HepG2 (cell line): ENCODE data around the gene ZNRF3. TPM values are rescaled to one million over a fixed set of nuclear protein-coding genes. Genes with fewer than 3 reads are reported as not detected.

Source experiments
- ATAC-seq: fragments of 200-7000 bp; cut with Tn5 transposase; 3 replicates; pipeline ENCODE4 v1.9.1; 2020; ENCODE audit warnings: mild to moderate bottlenecking, moderate library complexity
- BruUV-seq: library from RNA; stranded (reverse); fragments of 400-500 nt; replicated peaks from 2 replicates; lab custom pipeline; 2021; lab: Mats Ljungman, UMichigan
- CTCF ChIA-PET: fragments of 300-600 bp; formaldehyde crosslinking; extraction: SDS; loops from one replicate; lab custom pipeline; 2021; ENCODE audit warnings: low total read pairs, inconsistent platforms, low intra/inter-chr PET ratio; lab: Yijun Ruan, JAX
- POLR2A ChIA-PET: fragments of 350-600 bp; sonication (Branson Sonifier 250); formaldehyde crosslinking; loops from one replicate; lab custom pipeline; 2020; ENCODE audit warnings: antibody characterized with exemption, inconsistent platforms; lab: Yijun Ruan, JAX
- DNase-seq: peaks from one replicate; pipeline ENCODE4 v3.0.0-alpha.2; 2015; ENCODE audit warnings: low spot score
- FAIRE-seq: peaks from 3 replicates; lab custom pipeline; 2011; peaks lifted over from hg19 to GRCh38; lab: Jason Lieb, UNC
- H2AFZ ChIP-seq: one replicate; pipeline ENCODE4 v1.6.1; 2011; ENCODE audit warnings: low read length, inconsistent platforms
- H3K27ac ChIP-seq: fragments of 300-600 bp; 3 replicates; pipeline ENCODE4 v1.8.0; 2011; ENCODE audit warnings: mixed run types, mild to moderate bottlenecking, mixed read lengths, low read length, inconsistent platforms; ENCODE audit not compliant: insufficient read depth; ENCODE audit errors: extremely low read length
- H3K27me3 ChIP-seq, 2 experiments: fragments of 200-600 bp in 1 of 2; 2 replicates in 1 of 2; 3 replicates in 1 of 2; pipeline versions ENCODE4 v1.6.0 to v1.8.0; 2011; ENCODE audit warnings: low read length in 2 of 2, mild to moderate bottlenecking in 2 of 2, moderate library complexity in 2 of 2, inconsistent platforms in 1 of 2; ENCODE audit not compliant: insufficient read depth in 2 of 2, control insufficient read depth in 1 of 2
- H3K36me3 ChIP-seq, 2 experiments: fragments of 200-600 bp in 1 of 2; replicated peaks in 1 of 2; 2 replicates in 1 of 2; 3 replicates in 1 of 2; pipeline versions ENCODE4 v1.5.1 to v1.8.0; 2011; ENCODE audit warnings: low read length in 2 of 2, inconsistent platforms in 1 of 2; ENCODE audit not compliant: insufficient read depth in 2 of 2, control insufficient read depth in 1 of 2
- H3K4me1 ChIP-seq: 2 replicates; pipeline ENCODE4 v1.5.1; 2012; ENCODE audit warnings: low read length, inconsistent platforms; ENCODE audit not compliant: insufficient read depth
- H3K4me2 ChIP-seq: 2 replicates; pipeline ENCODE4 v1.6.0; 2011; ENCODE audit warnings: low read depth, low read length, inconsistent platforms
- H3K4me3 ChIP-seq, 3 experiments: fragments of 200-600 bp in 1 of 3; sonication (generic), shearing (Covaris generic) in 1 of 3; replicated peaks in 1 of 3; 2 replicates each; pipeline ENCODE4 v1.5.1; 2011 to 2016; ENCODE audit warnings: low read length in 3 of 3, inconsistent platforms in 2 of 3, low read depth in 2 of 3, mild to moderate bottlenecking in 2 of 3, control low read depth in 1 of 3, mixed read lengths in 1 of 3; ENCODE audit not compliant: insufficient read depth in 1 of 3
- H3K79me2 ChIP-seq: one replicate; pipeline ENCODE4 v1.6.1; 2011; ENCODE audit warnings: low read length, inconsistent platforms; ENCODE audit not compliant: insufficient read depth
- H3K9ac ChIP-seq: 2 replicates; pipeline ENCODE4 v1.6.0; 2011; ENCODE audit warnings: mild to moderate bottlenecking, low read depth, low read length, inconsistent platforms; ENCODE audit not compliant: insufficient read depth
- H3K9me3 ChIP-seq: 2 replicates; pipeline ENCODE4 v1.5.1; 2012; ENCODE audit warnings: mild to moderate bottlenecking, low read length
- H4K20me1 ChIP-seq: 2 replicates; pipeline ENCODE4 v1.6.0; 2011; ENCODE audit warnings: inconsistent platforms, mild to moderate bottlenecking, low read length, moderate library complexity; ENCODE audit not compliant: insufficient read depth
- ONECUT2 ChIP-seq: sonication (generic); formaldehyde crosslinking; IDR thresholded peaks from 2 replicates; pipeline ENCODE4 v1.4.0; 2020; ENCODE audit warnings: missing genetic modification reagents
- TBX2 ChIP-seq: sonication (generic); formaldehyde crosslinking; IDR thresholded peaks from 2 replicates; pipeline ENCODE4 v1.5.0; 2020; ENCODE audit warnings: missing genetic modification reagents, mild to moderate bottlenecking, borderline replicate concordance
- ZBTB3 ChIP-seq: sonication (generic); formaldehyde crosslinking; IDR thresholded peaks from 2 replicates; pipeline ENCODE4 v1.4.0; 2020; ENCODE audit warnings: low read depth, mild to moderate bottlenecking, moderate library complexity, missing genetic modification reagents, borderline replicate concordance
- ZMYM3 ChIP-seq: sonication (generic); formaldehyde crosslinking; IDR thresholded peaks from 2 replicates; pipeline ENCODE4 v1.5.1; 2020; ENCODE audit warnings: mild to moderate bottlenecking, missing genetic modification reagents
- ZNF7 ChIP-seq: IDR thresholded peaks from 2 replicates; pipeline ENCODE4 v1.6.1; 2016; ENCODE audit warnings: missing biosample characterization, missing genetic modification reagents
- WGBS: methylation state at CpG from one replicate; pipeline ENCODE4 v1.1.6; 2017; ENCODE audit warnings: low lambda C conversion rate; 5-methylcytosine and 5-hydroxymethylcytosine counted together
- in situ Hi-C: cut with HindIII; loops from 2 replicates; pipeline ENCODE4 v1.10.0; 2017; ENCODE audit warnings: low pct_unique_long_range_greater_than_20kb; ENCODE audit not compliant: extremely low pct_ligation_motif_present
- intact Hi-C: fragments of 100-400 bp; cut with micrococcal nuclease; formaldehyde crosslinking; loops from one replicate; pipeline ENCODE4 v1.10.0; 2022; ENCODE audit not compliant: unreplicated experiment
- polyA plus RNA-seq, 8 experiments: library from polyadenylated mRNA; depleted of rRNA in 3 of 8; stranded (reverse) in 7 of 8; unstranded in 1 of 8; fragments of >200 nt; fragmentation: Illumina TruSeq in 4 of 8; extraction: Trizol in 4 of 8; gene quantifications; 2 replicates each; pipeline versions ENCODE4 v1.2.1 to v1.2.3, GENCODE V29; 2011 to 2016; ENCODE audit warnings: low read depth in 4 of 8, missing spikeins in 1 of 8, mixed read lengths in 1 of 8; ENCODE audit not compliant: insufficient read depth in 1 of 8
- total RNA-seq, 5 experiments: library from RNA; depleted of rRNA; stranded (reverse); fragments of >200 nt; fragmentation: Illumina TruSeq; extraction: Trizol; gene quantifications; 2 replicates each; pipeline ENCODE4 v1.2.3, GENCODE V29; 2016; ENCODE audit warnings: low read depth in 1 of 5
- TF ChIP-seq, protein P1 (sequence below): sonication (generic); IDR thresholded peaks from 2 replicates; pipeline ENCODE4 v1.6.1; 2016; ENCODE audit warnings: low read depth, borderline replicate concordance
- TF ChIP-seq, protein P2 (sequence below): sonication (generic); formaldehyde crosslinking; IDR thresholded peaks from 2 replicates; pipeline ENCODE4 v1.4.0; 2020; ENCODE audit warnings: missing genetic modification reagents, borderline replicate concordance
- TF ChIP-seq, protein P3 (sequence below): sonication (generic); formaldehyde crosslinking; IDR thresholded peaks from 2 replicates; pipeline ENCODE4 v1.5.0; 2020; ENCODE audit warnings: mild to moderate bottlenecking, missing genetic modification reagents

Gene ZNRF3
- total and polyA plus RNA-seq, 2 of the 13 experiments (the other 11 are each of a cell fraction or from before 2014, with no cell fraction given): 20.3 to 36.7 TPM

DNA sequence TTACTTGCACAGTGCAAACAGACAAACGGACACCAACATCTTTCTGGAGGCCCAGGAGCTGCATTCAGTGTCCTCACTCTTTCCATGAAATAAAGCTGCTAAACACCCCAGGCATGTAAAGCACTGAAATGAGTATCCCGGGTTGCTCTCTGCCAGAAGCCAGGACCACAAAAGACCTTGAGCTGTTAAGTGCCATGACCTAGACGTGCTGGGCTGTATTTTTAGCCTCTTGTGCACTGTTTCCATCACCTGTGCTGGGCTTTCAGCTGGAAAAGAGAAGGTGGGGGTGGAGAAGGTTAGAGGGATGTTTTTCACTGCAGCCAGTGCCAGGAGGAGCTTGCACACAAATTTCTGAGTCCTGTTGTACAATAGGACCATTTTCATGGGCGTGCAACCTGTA is 186.1 kb downstream of the ZNRF3 start:
- no peak for FAIRE-seq
- 7% methylated on average over 4 of the region's 4 CpGs for WGBS
- no peaks in the 10 kb centered on the region for H3K9me3 ChIP-seq
- H4K20me1 ChIP-seq: 0 out of 2 replicates have a peak, but pooled peaks cover 4% of the 10 kb centered on the region
- peaks cover 59% of the 10 kb centered on the region for H3K4me1 ChIP-seq
- TF ChIP-seq TBX2 (CRISPR knock-in tag) (no peak), ZNF7 (CRISPR knock-in tag) (peak; percentile 25; the same call in 1 of the 2 replicates)
- TF ChIP-seq, protein P1, sequence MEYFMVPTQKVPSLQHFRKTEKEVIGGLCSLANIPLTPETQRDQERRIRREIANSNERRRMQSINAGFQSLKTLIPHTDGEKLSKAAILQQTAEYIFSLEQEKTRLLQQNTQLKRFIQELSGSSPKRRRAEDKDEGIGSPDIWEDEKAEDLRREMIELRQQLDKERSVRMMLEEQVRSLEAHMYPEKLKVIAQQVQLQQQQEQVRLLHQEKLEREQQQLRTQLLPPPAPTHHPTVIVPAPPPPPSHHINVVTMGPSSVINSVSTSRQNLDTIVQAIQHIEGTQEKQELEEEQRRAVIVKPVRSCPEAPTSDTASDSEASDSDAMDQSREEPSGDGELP: 0 out of 2 replicates have a peak, but pooled peaks have one; percentile 9
- no peak for ATAC-seq
- H3K27me3 ChIP-seq: no peaks in the 10 kb centered on the region
- peak overlapping the region; percentile 58 for H3K4me2 ChIP-seq
- ChIA-PET CTCF (no interaction called here), POLR2A (interaction anchor here (0.7 to 1.2 kb wide), 2 partner anchors 15 to 68 kb away, joined by 3 to 4 read pairs; no protein-coding TSS in a partner anchor)
- H3K27ac ChIP-seq: peak overlapping the region; percentile 22
- intact Hi-C loops (no loop called here), in situ Hi-C loops (no loop called here)
- H3K36me3 ChIP-seq: no peaks in the 10 kb centered on the region
- no peak overlapping the region for H3K9ac ChIP-seq
- BruUV-seq: no TSS peak
- H3K79me2 ChIP-seq: no peaks in the 10 kb centered on the region
- no peak overlapping the region for H2AFZ ChIP-seq
- no peak for DNase-seq
- peak overlapping the region in 1 of 3 experiments; percentile 7; a peak in 1 of 6 replicates for H3K4me3 ChIP-seq

DNA sequence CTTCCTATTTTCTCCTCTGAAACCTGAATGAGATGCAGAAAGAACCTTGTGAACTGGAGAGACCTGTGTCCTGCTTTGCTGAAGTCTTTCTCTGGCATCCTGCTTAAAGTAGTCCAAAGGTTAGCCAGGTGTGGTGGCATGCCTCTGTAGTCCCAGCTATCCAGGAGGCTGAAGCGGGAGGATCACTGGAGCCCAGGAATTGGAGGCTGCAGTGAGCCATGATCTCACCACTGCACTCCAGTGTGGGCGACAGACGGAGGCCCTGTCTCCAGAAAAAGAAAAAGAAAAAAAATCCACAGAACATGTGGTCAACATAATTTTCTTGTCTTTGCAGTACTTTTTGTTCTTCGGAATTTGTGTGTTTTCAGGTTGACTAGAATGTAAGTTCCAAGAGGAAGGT is 187.1 kb downstream of the ZNRF3 start:
- Histone ChIP-seq H3K9me3 (no peaks in the 10 kb centered on the region), H3K27ac (no peak overlapping the region), H3K4me2 (peak overlapping the region; percentile 93), H3K27me3 (no peaks in the 10 kb centered on the region), H3K4me1 (peaks cover 61% of the 10 kb centered on the region), H3K79me2 (no peaks in the 10 kb centered on the region), H3K36me3 (no peaks in the 10 kb centered on the region), H3K4me3 (0 out of 6 replicates have a peak overlapping the region, but pooled peaks of 1 of the 3 experiments have one; percentile 59), H2AFZ (no peak overlapping the region), H3K9ac (no peak overlapping the region), H4K20me1 (0 out of 2 replicates have a peak, but pooled peaks cover 4% of the 10 kb centered on the region)
- ChIA-PET POLR2A (interaction anchor here (1.8 kb wide), 1 partner anchor 24 kb away, joined by 5 read pairs; no protein-coding TSS in a partner anchor), CTCF (no interaction called here)
- no peak for FAIRE-seq
- DNase-seq: no peak
- intact Hi-C loops: loop anchor here (5.0 kb wide), 1 partner anchor 82 kb away; no protein-coding TSS in a partner anchor
- no peak for ATAC-seq
- TF ChIP-seq ONECUT2 (no peak), ZBTB3 (0 out of 2 replicates have a peak, but pooled peaks have one; percentile 24), TBX2 (CRISPR knock-in tag) (0 out of 2 replicates have a peak, but pooled peaks have one; percentile 27), ZMYM3 (CRISPR knock-in tag) (peak; percentile 44)
- TF ChIP-seq, protein P2, sequence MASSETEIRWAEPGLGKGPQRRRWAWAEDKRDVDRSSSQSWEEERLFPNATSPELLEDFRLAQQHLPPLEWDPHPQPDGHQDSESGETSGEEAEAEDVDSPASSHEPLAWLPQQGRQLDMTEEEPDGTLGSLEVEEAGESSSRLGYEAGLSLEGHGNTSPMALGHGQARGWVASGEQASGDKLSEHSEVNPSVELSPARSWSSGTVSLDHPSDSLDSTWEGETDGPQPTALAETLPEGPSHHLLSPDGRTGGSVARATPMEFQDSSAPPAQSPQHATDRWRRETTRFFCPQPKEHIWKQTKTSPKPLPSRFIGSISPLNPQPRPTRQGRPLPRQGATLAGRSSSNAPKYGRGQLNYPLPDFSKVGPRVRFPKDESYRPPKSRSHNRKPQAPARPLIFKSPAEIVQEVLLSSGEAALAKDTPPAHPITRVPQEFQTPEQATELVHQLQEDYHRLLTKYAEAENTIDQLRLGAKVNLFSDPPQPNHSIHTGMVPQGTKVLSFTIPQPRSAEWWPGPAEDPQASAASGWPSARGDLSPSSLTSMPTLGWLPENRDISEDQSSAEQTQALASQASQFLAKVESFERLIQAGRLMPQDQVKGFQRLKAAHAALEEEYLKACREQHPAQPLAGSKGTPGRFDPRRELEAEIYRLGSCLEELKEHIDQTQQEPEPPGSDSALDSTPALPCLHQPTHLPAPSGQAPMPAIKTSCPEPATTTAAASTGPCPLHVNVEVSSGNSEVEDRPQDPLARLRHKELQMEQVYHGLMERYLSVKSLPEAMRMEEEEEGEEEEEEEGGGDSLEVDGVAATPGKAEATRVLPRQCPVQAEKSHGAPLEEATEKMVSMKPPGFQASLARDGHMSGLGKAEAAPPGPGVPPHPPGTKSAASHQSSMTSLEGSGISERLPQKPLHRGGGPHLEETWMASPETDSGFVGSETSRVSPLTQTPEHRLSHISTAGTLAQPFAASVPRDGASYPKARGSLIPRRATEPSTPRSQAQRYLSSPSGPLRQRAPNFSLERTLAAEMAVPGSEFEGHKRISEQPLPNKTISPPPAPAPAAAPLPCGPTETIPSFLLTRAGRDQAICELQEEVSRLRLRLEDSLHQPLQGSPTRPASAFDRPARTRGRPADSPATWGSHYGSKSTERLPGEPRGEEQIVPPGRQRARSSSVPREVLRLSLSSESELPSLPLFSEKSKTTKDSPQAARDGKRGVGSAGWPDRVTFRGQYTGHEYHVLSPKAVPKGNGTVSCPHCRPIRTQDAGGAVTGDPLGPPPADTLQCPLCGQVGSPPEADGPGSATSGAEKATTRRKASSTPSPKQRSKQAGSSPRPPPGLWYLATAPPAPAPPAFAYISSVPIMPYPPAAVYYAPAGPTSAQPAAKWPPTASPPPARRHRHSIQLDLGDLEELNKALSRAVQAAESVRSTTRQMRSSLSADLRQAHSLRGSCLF (CRISPR knock-in tag): no peak
- TF ChIP-seq, protein P3, sequence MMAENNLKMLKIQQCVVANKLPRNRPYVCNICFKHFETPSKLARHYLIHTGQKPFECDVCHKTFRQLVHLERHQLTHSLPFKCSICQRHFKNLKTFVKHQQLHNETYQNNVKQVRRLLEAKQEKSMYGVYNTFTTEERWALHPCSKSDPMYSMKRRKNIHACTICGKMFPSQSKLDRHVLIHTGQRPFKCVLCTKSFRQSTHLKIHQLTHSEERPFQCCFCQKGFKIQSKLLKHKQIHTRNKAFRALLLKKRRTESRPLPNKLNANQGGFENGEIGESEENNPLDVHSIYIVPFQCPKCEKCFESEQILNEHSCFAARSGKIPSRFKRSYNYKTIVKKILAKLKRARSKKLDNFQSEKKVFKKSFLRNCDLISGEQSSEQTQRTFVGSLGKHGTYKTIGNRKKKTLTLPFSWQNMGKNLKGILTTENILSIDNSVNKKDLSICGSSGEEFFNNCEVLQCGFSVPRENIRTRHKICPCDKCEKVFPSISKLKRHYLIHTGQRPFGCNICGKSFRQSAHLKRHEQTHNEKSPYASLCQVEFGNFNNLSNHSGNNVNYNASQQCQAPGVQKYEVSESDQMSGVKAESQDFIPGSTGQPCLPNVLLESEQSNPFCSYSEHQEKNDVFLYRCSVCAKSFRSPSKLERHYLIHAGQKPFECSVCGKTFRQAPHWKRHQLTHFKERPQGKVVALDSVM (CRISPR knock-in tag): peak; percentile 97
- WGBS: 53% methylated on average over 4 of the region's 4 CpGs
- in situ Hi-C loops: loop anchor here (5.0 kb wide), 1 partner anchor 82 kb away; no protein-coding TSS in a partner anchor
- BruUV-seq: no TSS peak
